ENCODE data around the gene TBL2.
"Not testable (repeated sequence)": the region's sequence is repeated elsewhere in the genome, so short reads cannot be mapped to it uniquely, and the experiment has no call there.

TBL2 gene

DNA sequence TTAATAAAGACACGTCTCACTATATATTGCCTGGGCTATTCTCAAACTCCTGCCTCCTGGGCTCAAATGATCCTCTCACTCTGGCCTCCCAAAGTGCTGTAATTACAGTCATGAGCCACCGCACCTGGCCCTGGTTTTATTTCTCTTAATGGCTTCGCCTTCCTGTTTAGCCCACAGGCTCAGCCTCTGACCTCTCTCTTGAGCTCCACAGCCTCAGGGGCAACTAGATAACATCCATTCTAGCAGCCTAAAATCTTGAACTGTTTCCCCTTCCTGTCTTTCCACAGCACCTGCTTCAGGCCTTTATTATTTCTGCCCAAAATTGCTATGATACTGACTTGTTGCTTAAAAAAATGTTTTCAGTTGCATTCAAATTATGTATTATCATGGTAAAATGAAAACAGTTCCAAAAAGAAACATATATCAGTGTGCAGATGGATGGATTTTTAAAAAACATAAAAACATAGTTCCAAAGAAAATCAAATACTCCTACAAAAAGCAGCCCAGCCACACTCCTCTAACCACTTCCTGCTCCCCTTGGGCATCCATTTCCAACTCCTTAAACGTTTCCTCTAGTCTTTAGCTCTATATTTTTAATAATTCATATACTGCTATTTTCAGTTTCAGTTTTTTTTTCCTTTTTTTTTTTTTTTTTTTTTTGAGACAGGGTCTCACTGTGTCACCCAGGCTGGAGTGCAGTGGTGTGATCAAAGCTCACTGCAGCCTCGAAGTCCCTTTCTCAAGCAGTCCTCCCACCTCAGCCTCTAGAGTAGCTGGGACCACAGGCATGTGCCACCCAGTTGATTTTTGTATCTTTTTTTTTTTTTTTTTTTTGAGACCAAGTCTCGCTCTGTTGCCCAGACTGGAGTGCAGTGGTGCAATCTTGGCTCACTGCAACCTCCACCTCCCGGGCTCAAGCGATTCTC is 51.2 kb downstream of the TBL2 start:
- no peak for DNase-seq

DNA sequence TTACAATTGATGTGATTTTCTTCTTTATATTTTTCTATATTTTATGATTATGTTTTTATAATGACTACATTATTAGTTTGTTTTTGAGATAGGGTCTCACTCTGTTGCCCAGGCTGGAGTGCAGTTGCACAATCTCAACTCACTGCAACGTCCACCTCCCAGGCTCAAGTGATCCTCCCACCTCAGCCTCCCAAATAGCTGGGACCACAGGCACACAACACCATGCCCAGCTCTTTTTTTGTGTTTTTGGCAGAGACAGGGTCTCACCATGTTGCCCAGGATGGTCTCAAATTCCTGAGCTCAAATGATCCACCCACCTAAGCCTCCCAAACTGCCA is 52.3 kb downstream of the TBL2 start:
- DNase-seq, result not testable (repeated sequence)

DNA sequence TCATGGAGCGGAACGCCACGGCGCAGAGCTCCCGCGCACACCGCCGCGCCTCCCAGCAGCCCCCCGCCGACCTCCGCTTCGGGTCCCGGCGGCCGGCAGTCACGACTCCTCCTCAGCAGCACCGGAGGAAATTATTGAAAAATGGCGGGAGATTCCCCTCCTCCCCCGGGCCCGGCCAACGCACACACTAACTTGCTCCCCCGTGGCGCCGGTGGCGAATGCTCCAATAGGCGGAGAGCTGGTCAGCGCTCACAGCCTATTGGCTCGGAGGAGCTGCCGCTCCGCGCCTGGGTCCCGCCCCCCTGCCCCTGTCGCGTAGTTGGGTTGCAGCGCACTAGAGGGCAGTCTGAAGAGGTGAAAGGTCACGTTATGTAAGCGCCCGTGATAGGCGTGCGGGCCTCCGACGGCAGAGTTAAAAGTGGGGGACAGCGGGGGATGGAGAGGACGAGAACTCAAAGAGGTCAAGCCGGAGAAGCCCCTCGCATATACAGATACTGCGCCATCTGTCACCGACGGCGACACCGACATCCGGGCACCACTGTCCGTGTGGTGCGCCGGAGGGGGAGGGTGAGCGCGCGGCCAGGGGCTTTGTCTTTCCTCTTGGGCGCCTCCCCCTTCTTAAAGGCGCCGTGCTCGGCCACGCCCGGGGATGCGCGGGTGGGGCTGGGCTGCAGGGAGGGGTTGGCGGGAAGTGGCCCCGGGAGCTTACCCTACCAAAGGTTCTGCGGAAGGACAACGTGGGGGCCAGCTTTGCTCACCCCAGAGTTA is 56.1 kb downstream of the TBL2 start, which contains the start of gene BAZ1B:
Gene BAZ1B (minus strand): TSS at position 189 of the 768 bp plus-strand sequence. CDS start 360 bp downstream, outside the sequence.
- DNase-seq, result peak; percentile 99

- no peak for DNase-seq
These were observed 56.7 kb downstream of the TBL2 start for GRCh38 chr7:73521636-73522104.

DNA sequence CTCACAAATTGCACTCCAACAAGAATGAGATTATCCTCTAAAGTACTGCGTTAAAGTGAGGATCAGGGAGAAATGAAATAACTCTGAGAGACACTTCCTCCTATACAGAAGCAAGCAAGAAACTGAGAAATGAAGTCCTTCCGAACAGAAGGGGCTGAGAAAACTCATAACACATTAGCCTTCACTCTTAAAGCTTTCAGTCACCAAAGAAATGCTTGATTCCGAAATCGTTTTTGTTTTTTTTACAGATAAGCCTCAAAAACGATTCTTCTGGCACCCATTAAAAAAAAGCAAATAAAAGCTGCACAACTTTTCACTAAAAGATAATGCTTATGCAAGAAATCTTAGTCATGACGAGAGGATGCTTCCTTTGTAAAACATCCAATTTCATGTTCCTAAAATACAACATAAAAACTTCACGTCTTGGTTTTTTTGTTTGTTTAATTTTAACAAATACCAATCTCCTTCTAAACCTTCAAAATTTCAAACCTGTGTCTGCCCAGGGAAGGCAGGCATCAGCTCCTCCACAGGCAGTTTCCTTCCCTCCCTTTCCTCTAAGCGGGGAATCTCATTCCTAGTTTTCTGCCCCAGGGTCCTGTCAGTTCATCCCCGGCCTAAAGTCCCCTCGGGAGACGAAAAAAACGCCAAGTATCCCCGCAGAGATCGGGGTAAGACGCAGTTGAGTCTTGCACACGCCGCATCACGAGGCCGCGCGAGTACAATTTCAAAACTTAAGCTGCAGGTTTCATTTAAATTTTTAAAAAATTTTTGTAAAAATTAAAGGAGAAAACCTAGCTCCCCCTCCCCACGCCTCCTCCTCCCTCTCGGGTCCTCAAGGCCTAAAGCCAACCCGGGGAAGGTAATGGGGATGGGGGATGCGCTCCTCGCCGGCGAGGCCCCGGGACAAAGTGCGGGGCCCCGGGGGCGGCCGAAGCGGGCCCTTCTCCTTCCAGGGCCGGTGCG is 57.4 kb downstream of the TBL2 start:
- peak; percentile 68 for DNase-seq

- DNase-seq, result peak; percentile 77
These were observed 58.3 kb downstream of the TBL2 start for GRCh38 chr7:73519867-73520672.

DNA sequence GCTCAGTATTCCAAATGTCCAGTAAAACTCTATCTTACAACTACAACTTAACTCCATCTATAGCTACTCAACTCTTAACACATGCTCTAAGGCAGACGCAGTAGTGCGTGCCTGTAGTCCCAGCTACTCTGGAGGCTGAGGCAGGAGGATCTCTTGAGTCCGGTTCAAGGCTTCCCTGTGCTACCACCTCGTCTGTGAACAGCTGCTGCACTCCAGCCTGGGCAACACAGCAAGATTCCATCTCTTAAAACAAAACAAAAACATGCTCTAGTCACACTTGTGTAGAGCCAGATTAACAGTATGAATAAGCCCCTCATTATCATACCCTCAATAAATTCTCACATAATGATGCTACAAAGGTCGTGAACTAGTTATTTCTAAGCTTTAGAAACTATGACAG is 59.9 kb downstream of the TBL2 start:
- peak; percentile 53 for DNase-seq
